ENCODE results near the gene MGME1.

MGME1 gene

Small RNA genes within 50 kb of the gene (small RNA-seq; reads per million reads assigned to genes)
- gene SNORD17 (ENCODE audit: insufficient read depth), result 1,152 reads per million, percentile 99 among the genes with 10 or more reads in this experiment
